Head of caudate nucleus (tissue), 42 donors: Measurements from ENCODE around the gene CTNNA3.

Experiments used
- DNase-seq, 42 donors: peaks; one replicate each; pipeline versions ENCODE4 v3.0.0 to v3.0.0-alpha.2; 2020 to 2021; ENCODE audit warnings: mixed read lengths in 7 of 42
- intact Hi-C: fragments of 100-400 bp; cut with DNase I; formaldehyde crosslinking; loops from one replicate; pipeline ENCODE4 v1.15.0; 2022

Gene CTNNA3

GRCh38 chr10:66832781-66833422 is 863.1 kb downstream of the CTNNA3 start:
- intact Hi-C loops: no loop called here
- DNase-seq: no peak

- no peak for DNase-seq
- intact Hi-C loops: no loop called here
Observed at GRCh38 chr10:66828957-66829356, 867.0 kb downstream of the CTNNA3 start.

- DNase-seq: no peak
- intact Hi-C loops: no loop called here
Observed at GRCh38 chr10:66827353-66827752, 868.6 kb downstream of the CTNNA3 start.

GRCh38 chr10:66823301-66823700 is 872.7 kb downstream of the CTNNA3 start:
- intact Hi-C loops: no loop called here
- DNase-seq: peak in 5 of 42 donors; percentile 3 to 44 (median 6)

- DNase-seq: peak in 33 of 42 donors; percentile 2 to 75 (median 30)
- intact Hi-C loops: no loop called here
Observed at GRCh38 chr10:66822801-66823200, 873.2 kb downstream of the CTNNA3 start.

- intact Hi-C loops: no loop called here
Observed at GRCh38 chr10:66819691-66820090, 876.3 kb downstream of the CTNNA3 start.

GRCh38 chr10:66813122-66813521 is 882.9 kb downstream of the CTNNA3 start:
- intact Hi-C loops: no loop called here
- DNase-seq: no peak

More at GRCh38 chr10:66819691-66820090, 876.3 kb downstream of the CTNNA3 start:
- DNase-seq: no peak

- no peak for DNase-seq
- intact Hi-C loops: no loop called here
Observed at GRCh38 chr10:66811211-66811610, 884.8 kb downstream of the CTNNA3 start.

GRCh38 chr10:66809402-66809801 is 886.6 kb downstream of the CTNNA3 start:
- no peak for DNase-seq
- intact Hi-C loops: no loop called here

GRCh38 chr10:66805612-66806011 is 890.4 kb downstream of the CTNNA3 start:
- DNase-seq: no peak
- intact Hi-C loops: no loop called here

- no peak for DNase-seq
- intact Hi-C loops: no loop called here
Observed at GRCh38 chr10:66804962-66805361, 891.0 kb downstream of the CTNNA3 start.

- intact Hi-C loops: no loop called here
- no peak for DNase-seq
Observed at GRCh38 chr10:66803174-66803573, 892.8 kb downstream of the CTNNA3 start.

GRCh38 chr10:66799474-66799873 is 896.5 kb downstream of the CTNNA3 start:
- DNase-seq: no peak
- intact Hi-C loops: no loop called here

- intact Hi-C loops: no loop called here
- no peak for DNase-seq
Observed at GRCh38 chr10:66795866-66796265, 900.1 kb downstream of the CTNNA3 start.

GRCh38 chr10:66792441-66792840 is 903.6 kb downstream of the CTNNA3 start:
- DNase-seq: no peak
- intact Hi-C loops: no loop called here

GRCh38 chr10:66788178-66788987 is 907.6 kb downstream of the CTNNA3 start:
- DNase-seq: no peak

GRCh38 chr10:66786709-66787108 is 909.3 kb downstream of the CTNNA3 start:
- intact Hi-C loops: no loop called here
- no peak for DNase-seq

More at GRCh38 chr10:66788178-66788987, 907.6 kb downstream of the CTNNA3 start:
- intact Hi-C loops: no loop called here

- intact Hi-C loops: no loop called here
Observed at GRCh38 chr10:66784770-66785169, 911.2 kb downstream of the CTNNA3 start.

GRCh38 chr10:66783316-66783715 is 912.7 kb downstream of the CTNNA3 start:
- intact Hi-C loops: no loop called here
- DNase-seq: no peak

More at GRCh38 chr10:66784770-66785169, 911.2 kb downstream of the CTNNA3 start:
- no peak for DNase-seq

- DNase-seq: no peak
- intact Hi-C loops: no loop called here
Observed at GRCh38 chr10:66782776-66783175, 913.2 kb downstream of the CTNNA3 start.

- DNase-seq: no peak
- intact Hi-C loops: no loop called here
Observed at GRCh38 chr10:66782144-66782543, 913.9 kb downstream of the CTNNA3 start.
